ELF-1 (cell line): ENCODE measurements around the gene TBX19.

ENCODE experiments used
- DNase-seq: peaks from one replicate; pipeline ENCODE4 v3.0.0-alpha.2; 2016; ENCODE audit warnings: low read depth, low spot score

TBX19 gene

DNA sequence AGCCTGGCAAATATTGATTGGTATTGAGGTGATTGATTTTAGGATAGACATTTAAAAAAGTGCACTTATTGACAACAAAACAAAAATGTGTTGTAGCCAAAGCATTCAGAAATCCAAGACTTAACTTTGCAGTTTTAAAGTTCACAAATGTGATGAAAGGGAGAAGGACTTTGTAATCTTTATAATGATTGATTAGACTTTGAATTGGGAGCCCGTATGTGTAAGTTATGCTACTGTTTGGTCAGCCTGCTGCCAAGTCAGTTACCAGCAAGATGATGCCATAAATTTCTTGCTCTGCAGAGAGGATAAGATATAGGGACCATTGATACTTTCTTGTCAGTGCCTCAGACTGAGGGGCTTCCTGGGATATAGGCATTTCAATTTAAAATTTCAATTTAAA is 39.5 kb downstream of the TBX19 start:
- no peak for DNase-seq

DNA sequence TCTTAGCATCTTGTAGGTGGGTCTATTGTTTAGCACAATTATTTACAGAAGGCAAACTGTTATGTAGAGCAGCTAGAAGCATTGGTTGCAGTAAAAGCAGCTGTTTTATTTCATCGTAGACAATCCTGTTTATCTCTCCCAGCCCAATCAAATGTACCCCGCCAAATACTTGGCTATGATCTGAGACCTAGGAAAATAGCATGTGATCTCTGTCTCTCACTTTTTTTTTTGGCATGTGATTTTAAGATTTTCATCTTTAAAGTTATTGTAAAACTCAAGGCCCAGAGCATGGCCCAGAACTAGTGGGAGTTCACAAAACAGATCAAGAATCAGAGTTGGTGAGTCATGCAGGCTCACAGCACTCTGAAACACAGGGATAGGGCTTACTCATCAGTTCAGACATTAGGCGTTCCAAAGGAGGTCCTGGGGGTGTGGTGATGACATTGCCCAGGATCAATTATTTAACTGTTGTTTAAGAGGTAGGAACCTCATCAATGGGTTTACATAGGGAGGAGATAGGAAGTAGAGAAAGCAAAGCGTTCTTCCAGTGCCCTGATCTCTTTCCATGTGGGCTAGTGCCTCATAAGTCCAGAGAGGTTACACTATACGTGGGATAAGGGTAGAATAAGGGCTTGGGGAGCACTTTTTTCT is 40.2 kb downstream of the TBX19 start:
- DNase-seq, result peak; percentile 47

GRCh38 chr1:168321945-168322344 is 41.3 kb downstream of the TBX19 start:
- DNase-seq, result no peak

DNA sequence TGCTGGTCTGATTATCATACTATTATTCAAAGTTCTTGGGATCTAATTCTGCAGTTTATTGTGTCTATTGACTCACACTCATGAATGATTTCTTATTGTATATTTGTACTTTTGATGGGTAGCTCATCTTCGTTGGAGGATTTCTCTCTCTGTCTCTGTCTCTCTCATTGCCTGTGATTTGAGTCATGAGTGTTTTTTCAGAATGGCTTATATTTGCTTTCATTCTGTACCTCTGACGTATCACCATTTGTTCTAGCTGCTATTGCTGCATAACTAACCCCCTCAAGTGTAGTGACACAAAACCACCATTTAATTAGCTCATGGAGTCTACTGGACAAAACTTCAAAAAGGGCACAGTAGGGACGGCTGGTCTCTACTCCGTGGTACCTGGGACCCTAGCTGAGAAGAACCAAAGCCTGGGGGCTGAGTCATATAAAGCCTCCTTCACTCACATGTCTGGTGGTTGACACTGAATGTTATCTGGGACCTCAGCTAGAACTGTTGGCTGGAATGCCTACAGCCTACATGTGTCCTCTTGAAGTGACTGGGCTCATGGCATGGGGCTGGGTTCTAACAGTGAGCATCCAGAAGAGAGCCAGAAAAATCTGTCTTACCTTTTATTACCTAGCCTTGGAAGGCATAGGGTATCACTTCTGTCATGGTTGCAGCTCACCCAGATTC is 44.2 kb downstream of the TBX19 start:
- DNase-seq, result no peak

GRCh38 chr1:168328731-168329364 is 48.2 kb downstream of the TBX19 start:
- DNase-seq, result no peak

DNA sequence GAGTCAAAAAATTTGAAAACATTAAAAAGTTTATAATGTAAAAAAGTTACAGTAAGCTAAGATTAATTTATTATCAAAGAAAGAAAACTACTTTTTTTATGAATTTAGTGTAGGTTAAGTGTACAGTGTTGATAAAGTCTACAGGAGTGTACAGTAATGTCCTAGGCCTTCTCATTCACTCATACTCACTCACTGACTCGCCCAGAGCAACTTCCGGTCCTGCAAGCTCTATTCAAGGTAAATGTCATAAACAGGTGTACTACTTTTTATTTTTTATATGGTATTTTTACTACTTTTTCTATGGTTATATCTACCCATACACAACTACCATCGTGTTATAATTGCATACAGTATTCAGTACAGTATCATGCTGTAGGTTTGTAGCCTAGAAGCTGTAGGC is 49.6 kb downstream of the TBX19 start:
- no peak for DNase-seq

DNA sequence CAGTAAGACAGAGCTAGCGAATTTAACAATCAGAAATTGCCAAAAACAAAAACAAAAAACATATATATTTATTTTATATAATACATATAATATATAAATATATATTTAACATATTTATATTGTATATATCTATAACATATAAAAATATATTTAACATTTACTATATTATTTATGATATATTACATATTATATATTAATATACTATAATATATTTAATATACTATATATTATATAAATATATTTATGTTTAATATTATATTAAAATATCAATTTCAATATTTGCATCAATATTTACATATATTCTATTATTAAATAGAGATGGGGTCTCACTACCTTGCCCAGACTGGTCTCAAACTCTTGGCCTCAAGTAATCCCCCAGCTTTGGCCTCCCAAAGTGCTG is 50.9 kb downstream of the TBX19 start:
- no peak for DNase-seq

DNA sequence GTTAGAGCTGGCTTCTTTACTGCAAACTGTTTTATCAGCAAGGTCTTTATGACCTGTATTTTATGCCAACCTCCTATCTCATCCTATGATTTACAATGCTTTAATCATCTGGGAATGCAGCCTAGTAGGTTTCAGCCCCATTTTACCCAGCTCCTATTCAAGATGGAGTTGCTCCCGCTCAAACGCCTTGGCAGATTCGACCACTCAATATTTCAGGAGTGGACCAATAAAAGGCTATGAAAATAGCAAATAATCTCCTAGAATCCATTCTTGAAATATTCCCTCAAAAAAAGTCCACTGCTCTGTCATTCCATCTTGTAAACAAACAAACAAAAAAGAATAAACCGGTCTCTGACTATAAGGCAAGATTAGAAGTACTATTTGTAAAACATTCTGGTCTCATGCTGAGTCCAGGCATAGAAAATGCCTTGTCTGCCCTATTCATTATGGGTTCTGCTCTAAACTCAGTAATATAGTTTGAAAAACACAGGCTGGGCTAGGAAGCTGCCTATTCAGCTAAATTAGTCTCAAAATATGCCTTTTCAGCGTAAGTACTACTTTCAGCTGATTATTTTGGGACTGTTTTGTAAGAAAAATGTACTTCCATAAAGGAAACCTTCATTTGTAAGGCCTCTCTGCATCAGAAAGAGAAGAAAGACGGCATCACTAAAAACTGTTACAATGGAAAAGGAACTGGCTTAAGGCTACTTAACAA is 53.0 kb downstream of the TBX19 start:
- DNase-seq, result no peak

DNA sequence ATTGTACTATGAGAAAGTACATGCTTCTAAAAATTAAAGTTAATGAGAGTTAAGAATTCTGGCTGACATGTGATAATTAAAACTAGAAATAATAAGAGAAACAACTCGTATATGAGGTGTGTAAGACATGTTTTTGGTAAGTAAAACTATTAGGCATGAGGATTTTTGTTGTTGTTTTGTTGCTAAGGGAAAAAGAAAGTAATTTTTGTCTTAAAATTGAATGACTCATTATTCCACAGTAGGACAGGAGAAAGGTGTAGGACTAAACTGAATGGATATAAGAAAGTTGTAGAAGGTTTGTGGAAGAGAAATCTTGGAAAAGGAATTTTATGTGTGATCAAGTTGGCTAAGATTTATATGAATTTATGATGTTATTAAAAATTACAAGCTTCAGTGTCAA is 54.8 kb downstream of the TBX19 start:
- DNase-seq, result no peak

DNA sequence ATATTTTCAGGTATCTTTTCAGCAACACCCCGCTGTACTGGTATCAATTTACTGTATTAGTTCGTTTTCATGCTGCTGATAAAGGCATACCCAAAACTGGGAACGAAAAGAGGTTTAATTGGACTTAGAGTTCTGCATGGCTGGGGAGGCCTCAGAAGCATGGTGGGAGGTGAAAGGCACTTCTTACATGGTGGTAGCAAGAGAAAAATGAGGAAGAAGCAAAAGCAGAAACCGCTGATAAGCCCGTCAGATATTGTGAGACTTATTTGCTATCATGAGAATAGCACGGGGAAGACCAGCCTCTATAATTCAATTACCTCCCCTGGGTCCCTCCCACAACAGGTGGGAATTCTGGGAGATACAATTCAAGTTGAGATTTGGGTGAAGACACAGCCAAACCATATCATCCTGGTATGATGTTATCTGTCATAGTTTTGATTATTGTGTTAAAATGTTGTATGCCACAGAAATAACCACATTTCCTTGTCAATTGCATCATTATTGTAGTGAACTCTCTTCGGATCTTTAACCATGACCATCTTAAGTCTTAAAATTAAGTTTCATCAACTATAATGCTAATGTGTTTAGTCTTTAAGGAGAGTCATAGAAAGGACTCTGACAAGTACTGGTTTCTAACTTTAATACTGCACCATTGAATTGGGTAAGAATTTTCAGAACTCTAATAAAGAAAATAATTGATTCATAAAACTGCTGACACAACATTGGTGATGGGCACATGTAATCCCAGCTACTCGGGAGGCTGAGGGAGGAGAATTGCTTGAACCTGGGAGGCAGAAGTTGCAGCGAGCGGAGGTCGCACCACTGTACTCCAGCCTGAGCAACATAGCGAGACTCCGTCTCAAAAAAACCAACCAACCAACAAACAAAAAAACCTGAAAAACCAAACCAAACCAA is 58.2 kb downstream of the TBX19 start:
- no peak for DNase-seq

GRCh38 chr1:168340781-168341482 is 60.3 kb downstream of the TBX19 start:
- DNase-seq, result no peak

DNA sequence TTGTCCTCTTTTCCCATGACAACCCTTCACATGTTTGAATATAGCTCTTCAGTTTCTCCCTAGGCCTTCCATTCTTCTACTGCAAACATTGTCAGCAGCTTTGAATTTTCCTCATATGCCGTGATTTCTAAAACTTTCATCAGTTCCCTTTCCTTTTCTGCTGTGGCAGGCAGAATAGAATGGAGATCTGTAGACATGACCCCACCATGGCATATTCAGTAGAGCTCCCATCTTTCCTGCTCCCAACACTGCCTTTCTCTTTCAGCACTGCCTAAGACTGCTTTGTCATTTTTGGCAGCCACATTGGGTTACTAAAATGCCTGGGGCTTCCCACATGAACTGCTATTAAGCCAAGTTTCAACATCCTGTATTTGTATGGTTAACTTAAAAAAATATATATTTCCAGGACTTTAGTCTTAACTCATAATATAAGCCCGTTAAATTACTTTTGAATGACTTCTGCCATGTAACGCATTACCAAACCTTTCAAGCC is 60.9 kb downstream of the TBX19 start:
- DNase-seq, result no peak

DNA sequence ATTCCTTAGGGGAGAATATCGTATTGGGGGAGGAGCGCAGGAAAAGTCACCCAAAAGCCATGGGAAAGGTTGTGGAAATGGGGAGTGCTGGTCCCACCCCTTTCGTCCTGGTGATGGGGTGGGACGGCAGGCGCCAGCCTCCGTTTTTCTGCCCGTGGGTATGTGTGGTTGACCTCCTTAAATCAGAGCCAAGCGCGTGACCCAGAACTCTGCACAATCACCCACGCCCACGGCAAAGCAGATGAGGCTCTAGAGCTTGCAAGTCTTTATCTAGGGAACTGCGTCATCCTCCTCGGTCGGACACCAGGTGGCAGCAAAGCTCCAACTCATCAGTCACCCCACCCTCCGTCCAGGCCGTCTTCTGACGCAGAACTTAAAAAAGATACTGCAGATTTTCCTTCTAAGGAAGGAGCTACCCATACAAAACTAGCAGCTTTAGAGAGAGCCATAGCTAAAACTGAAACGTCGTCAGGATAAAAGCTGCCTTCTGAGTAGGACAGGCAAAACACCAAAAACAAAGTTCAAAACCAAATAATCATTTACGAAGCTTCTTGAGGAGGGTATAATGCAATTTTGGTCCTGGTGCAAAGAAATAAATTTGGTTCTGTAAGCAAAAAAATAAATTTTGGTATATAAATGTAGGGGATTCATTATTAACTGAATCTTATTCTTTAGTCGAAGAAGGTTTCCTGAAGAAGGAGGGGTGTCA is 62.0 kb downstream of the TBX19 start:
- peak; percentile 87 for DNase-seq

- no peak for DNase-seq
Measured at GRCh38 chr1:168343566-168343965, 62.9 kb downstream of the TBX19 start.

DNA sequence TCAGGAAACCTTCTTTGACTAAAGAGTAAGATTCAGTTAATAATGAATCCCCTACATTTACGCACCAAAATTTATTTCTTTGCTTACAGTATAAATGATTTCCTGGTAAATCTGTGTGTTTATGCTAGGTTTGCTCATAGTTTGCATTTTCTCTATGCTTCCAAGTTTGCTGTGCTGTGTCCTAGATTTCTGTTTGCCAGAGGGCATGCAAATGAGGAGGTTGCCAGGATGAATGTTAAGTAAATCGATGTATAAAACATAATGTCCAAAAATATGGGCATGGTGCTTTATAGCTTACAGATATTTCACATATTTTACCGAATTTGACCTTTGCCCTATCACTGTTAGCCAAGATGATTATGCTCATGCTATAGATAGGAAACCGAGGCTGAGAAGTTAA is 63.8 kb downstream of the TBX19 start:
- no peak for DNase-seq

DNA sequence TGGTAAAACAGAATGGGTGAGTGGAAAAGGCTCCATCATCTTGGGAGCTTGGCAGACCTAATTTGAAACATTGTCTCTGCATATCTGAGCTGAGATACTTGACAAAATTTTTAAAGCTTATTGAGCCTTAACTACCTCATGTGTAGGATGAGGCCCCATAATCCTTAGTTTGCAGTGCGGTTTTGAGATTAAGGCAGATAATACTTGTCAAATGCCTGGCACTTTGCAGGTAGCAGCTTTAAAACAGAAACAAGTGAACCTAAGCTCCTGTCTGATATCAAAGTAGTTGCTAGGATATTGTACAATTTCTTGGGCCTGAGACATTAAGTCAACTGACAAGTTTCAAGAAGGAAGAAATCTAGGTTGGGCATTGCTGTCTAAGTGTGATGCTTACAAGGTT is 65.3 kb downstream of the TBX19 start:
- no peak for DNase-seq

- no peak for DNase-seq
Measured at GRCh38 chr1:168347630-168348029, 67.0 kb downstream of the TBX19 start.

DNA sequence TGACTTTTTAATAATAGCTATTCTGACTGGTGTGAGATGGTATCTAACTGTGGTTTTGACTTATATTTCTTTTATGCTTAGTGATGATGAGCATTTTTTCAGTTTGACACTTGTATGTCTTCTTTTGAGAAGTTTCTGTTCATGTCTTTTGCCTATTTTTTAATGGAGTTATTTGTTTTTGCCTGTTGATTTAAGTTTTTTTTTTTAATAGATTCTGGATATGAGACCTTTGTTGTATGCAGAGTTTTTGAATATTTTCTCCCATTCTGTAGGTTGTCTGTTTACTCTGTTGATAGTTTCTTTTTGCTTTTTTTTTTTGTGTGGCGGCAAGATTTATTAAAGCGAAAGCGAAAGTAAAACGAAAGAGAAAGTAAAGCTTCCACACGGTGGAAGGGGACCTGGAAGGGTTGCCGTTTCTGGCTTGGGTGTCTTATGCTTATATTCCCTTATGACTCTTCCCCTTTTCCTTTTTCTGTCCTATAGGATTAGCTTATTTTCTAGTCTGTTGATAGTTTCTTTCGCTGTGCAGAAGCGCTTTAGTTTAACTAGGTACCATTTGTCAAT is 67.6 kb downstream of the TBX19 start:
- no peak for DNase-seq
